ENCODE results near the gene NRK.
"Not testable (repeated sequence)": the region's sequence is repeated elsewhere in the genome, so short reads cannot be mapped to it uniquely, and the experiment has no call there.

Gene NRK, protein sequence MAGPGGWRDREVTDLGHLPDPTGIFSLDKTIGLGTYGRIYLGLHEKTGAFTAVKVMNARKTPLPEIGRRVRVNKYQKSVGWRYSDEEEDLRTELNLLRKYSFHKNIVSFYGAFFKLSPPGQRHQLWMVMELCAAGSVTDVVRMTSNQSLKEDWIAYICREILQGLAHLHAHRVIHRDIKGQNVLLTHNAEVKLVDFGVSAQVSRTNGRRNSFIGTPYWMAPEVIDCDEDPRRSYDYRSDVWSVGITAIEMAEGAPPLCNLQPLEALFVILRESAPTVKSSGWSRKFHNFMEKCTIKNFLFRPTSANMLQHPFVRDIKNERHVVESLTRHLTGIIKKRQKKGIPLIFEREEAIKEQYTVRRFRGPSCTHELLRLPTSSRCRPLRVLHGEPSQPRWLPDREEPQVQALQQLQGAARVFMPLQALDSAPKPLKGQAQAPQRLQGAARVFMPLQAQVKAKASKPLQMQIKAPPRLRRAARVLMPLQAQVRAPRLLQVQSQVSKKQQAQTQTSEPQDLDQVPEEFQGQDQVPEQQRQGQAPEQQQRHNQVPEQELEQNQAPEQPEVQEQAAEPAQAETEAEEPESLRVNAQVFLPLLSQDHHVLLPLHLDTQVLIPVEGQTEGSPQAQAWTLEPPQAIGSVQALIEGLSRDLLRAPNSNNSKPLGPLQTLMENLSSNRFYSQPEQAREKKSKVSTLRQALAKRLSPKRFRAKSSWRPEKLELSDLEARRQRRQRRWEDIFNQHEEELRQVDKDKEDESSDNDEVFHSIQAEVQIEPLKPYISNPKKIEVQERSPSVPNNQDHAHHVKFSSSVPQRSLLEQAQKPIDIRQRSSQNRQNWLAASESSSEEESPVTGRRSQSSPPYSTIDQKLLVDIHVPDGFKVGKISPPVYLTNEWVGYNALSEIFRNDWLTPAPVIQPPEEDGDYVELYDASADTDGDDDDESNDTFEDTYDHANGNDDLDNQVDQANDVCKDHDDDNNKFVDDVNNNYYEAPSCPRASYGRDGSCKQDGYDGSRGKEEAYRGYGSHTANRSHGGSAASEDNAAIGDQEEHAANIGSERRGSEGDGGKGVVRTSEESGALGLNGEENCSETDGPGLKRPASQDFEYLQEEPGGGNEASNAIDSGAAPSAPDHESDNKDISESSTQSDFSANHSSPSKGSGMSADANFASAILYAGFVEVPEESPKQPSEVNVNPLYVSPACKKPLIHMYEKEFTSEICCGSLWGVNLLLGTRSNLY (N-terminal part only)

GRCh38 chrX:105822138-105823091 is at the start of gene NRK:
NRK (plus strand) TSS chrX:105822539; CDS start chrX:105822846, 307 bp downstream.
- no peak for DNase-seq (ENCODE audit: low read depth)

DNA sequence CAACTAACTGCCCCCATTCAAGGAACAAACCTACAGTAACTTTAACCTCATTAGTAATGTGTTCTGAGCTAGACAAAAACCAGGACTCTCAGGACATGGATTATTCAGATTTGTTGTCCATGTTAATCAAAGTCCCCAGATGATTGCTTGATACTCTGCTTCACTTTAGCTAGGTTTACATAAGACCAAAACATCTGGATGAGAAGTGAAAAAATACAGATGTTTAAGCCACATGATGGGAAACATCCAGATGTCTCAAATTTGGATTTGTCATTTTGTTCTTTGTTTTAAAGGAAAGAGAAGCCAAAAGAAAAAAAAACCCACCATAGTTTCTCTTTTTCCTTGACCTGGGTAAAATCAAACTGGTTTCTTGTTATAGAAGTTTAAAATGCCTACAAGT is 48.5 kb upstream of the NRK start:
- DNase-seq (ENCODE audit: low read depth): no peak

- DNase-seq (ENCODE audit: low read depth): no peak
These were observed 46.7 kb upstream of the NRK start for GRCh38 chrX:105775679-105776078.

DNA sequence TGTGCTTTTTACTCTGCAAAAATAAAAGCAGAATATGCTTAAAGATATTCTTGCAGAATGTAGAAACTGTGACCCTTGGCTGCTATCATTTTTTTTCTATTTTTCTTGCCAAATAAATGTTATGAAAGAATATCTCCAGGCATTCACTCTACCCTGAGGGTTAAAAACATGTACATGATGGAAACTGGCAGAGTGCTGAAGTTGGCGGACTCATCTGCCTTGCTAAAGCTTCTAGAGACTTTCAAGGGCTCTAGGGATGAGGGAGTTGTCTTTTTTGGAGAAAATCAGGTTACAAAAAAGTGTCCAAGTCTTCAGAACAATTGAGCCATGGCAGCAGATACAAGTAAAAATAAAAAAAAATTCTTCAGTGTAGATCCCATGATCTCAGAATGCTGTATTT is 40.5 kb upstream of the NRK start:
- no peak for DNase-seq (ENCODE audit: low read depth)

GRCh38 chrX:105796877-105797276 is 25.5 kb upstream of the NRK start:
- DNase-seq (ENCODE audit: low read depth): not testable (repeated sequence)

GRCh38 chrX:105803891-105804290 is 18.4 kb upstream of the NRK start:
- no peak for DNase-seq (ENCODE audit: low read depth)

DNA sequence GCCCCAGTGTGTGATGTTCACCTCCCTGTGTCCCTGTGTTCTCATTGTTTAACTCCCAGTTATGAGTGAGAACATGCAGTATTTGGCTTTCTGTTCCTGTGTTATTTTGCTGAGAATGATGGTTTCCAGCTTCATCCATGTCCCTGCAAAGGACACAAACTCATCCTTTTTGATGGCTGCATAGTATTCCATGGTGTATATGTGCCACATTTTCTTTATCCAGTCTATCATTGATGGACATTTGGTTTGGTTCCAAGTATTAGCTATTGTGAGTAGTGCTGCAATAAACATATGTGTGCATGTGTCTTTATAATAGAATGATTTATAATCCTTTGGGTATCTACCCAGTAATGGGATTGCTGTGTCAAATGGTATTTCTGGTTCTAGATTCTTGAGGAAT is 16.7 kb upstream of the NRK start:
- not testable (repeated sequence) for DNase-seq (ENCODE audit: low read depth)

- no peak for DNase-seq (ENCODE audit: low read depth)
These were observed 5.8 kb upstream of the NRK start for GRCh38 chrX:105816517-105816916.

DNA sequence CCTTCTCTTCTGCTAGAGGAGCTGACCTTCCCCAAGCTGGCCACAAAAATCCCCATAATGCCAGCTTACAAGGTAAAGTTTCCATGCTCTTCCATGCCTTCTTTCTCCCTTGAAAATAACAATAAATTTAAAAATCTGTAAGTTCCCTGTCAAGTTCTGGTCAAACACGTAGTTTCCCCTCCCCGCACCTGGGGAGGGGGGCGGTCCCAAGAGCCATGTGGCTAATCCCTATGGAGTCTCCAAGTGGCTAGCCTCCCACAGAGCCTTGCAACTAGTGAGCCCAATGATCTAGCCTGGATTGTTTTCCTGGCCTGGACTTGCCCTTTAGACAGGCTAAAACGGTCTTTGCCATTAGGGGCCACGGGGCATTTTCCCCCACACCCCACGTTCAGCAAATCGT is 2.1 kb upstream of the NRK start:
- DNase-seq (ENCODE audit: low read depth): no peak

GRCh38 chrX:105821471-105822121 is 743 bp upstream of the NRK start:
- no peak for DNase-seq (ENCODE audit: low read depth)

DNA sequence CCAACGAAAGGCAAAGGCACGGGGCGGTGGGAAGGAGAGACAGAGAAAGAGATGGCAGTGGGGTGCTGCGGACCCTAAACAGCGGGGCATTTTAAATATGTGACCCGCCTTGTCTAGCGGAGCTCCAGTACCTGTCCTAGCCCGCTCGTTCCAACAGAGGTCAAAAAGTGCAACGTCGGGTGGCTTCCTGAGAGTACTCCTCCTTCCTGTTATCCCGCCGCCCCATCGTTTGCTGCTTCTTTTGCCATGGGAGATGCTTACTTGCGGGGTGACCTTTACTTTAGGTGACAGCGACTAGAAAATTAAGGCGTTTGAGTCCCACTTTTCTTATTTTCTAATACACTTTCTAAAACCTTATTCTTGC is 735 bp downstream of the NRK start:
- DNase-seq (ENCODE audit: low read depth): no peak

- no peak for DNase-seq (ENCODE audit: low read depth)
These were observed 6.7 kb downstream of the NRK start for GRCh38 chrX:105829011-105829410.

GRCh38 chrX:105837232-105837631 is 14.9 kb downstream of the NRK start:
- no peak for DNase-seq (ENCODE audit: low read depth)

- no peak for DNase-seq (ENCODE audit: low read depth)
These were observed 23.3 kb downstream of the NRK start for GRCh38 chrX:105845631-105846030.

DNA sequence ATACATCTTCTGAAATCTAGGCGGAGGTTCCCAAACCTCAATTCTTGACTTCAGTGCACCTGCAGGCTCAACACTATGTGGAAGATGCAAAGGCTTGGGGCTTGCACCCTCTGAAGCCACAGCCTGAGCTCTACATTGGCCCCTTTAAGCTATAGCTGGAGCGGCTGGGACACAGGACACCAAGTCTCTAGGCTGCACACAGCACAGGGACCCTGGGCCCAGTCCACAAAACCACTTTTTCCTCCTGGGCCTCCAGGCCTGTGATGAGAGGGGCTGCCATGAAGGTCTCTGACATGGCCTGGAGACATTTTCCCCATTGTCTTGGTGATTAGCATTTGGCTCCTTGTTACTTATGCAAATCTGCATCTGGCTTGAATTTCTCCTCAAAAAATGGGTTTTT is 27.8 kb downstream of the NRK start:
- not testable (repeated sequence) for DNase-seq (ENCODE audit: low read depth)

- no peak for DNase-seq (ENCODE audit: low read depth)
These were observed 43.4 kb downstream of the NRK start for GRCh38 chrX:105865709-105866108.

DNA sequence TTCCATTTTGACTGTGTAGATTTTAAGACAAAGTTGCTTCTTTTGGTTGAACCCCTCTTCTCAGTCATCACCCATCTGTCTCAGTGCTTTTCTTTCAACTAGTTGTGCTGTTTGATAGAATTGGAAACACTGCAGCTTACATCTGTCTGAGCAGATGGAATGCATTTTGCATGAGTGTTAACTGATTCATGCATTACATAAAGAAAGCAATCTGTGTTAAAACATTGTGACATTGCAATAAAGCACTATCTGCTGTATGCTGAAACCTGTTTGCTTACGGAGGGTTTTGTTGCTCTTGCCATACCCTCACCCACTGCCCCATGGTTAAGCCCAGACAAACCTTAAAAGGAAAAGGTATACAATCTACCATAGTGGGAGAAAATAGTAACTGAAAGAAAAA is 47.4 kb downstream of the NRK start:
- no peak for DNase-seq (ENCODE audit: low read depth)

DNA sequence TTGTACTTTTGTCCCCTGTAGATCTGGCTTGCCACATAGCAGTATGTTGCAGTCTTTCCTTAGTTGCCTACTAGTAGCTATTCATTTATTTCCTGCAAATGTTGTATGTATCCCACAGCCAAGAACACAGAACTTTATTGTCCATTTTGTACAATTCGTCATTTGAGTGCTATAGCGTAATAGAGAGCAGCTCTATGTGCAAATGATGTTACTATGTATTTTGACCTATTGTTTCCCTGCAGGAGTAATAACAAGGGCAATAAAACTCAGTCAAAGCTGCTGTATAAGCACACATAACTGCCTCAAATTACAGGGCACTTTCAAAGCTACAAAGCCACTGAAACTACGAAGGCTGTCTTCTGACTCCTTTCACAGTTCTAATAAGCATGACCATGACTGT is 48.1 kb downstream of the NRK start:
- DNase-seq (ENCODE audit: low read depth): no peak

DNA sequence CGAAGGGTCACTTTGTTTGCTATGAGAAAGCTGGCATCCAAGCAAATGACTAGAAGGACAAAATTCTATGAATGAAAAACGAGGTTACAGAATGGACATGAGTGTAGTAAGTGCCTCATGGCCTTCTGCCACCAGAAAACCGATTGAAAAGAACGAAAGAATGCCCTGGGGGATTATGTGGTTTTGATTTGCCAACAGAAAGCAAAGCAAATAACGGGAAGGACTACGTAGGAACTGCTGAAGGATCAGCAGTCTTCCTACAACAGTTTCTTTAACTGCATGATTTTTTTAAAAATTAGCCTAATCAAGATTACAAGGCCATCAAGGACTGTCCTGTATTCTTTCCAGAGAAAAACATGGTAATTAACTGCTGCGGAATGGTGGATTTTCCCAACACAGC is 50.6 kb downstream of the NRK start:
- no peak for DNase-seq (ENCODE audit: low read depth)

GRCh38 chrX:105874790-105875189 is 52.5 kb downstream of the NRK start:
- DNase-seq (ENCODE audit: low read depth): no peak

- DNase-seq (ENCODE audit: low read depth): no peak
These were observed 54.3 kb downstream of the NRK start for GRCh38 chrX:105876658-105877057.

All from activated T-cell treated with anti-CD3 and anti-CD28 coated beads for 24 hours (primary cell).